GM19468 (cell line): ENCODE data around the gene SLC31A1.
"Not testable (repeated sequence)": the region's sequence is repeated elsewhere in the genome, so short reads cannot be mapped to it uniquely, and the experiment has no call there.

Source experiments
- ATAC-seq: cut with Tn5 transposase; IDR thresholded peaks from one replicate; pipeline ENCODE4 v1.9.1; 2021; ENCODE audit warnings: mild to moderate bottlenecking, moderate library complexity, moderate number of reproducible peaks; ENCODE audit not compliant: unreplicated experiment; ENCODE audit errors: extremely low read depth

The SLC31A1 gene

GRCh38 chr9:113219969-113220368 lies 1.4 kb upstream of the SLC31A1 start:
- ATAC-seq, result peak; percentile 30

- no peak for ATAC-seq
Observed at GRCh38 chr9:113220467-113221002, 809 bp upstream of the SLC31A1 start.

DNA sequence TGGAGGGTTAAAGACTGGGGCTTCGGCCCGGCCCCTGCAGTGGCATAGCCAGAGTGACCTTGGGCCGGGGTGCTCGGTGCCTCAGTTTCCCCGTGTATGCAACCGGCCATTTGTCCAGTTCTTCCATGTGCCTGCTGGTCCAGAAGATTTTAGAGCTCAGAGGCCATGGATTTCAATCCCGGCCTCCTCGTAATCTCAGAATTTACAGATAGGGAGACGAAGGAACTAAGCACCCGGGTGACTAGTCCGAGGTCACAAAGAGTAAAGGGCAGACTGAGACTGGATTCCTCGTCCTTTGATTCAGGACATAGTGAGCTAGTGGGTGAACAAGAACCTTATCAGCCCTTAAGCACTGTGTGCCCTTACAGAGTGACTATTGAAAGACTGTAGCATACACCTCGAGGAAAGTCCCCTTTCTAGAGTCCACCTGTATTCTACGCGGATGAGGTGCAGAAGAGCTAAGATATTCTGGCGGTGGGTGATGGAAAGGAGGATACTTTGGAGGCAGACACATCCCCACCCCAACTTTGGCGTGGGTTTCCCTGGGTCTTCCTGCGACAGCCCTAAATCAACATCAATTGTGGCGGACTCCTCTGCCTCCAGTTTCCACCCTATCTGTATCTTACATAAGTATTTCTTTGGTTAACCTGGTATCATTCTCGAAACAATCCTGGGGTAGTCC lies 597 bp downstream of the SLC31A1 start:
- ATAC-seq, result no peak

DNA sequence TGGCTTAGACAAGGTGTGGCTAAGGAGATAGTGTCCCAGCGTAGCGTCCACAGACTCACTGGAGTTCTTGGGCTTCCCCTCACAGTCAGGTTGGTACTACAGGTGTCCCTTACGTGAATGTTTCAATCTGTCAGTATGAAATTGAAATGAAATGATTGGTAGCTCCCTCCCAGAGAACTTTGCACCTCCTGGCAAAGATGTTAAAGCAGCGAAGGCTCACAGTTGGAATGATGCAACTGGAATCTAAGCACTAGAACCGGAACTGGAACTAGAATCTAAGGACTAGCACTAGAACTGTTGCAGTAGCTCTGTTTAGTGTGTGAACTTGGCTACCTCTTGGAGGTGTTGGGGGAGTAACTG lies 1.1 kb downstream of the SLC31A1 start:
- ATAC-seq, result no peak

- no peak for ATAC-seq
Observed at GRCh38 chr9:113223963-113224362, 2.6 kb downstream of the SLC31A1 start.

- ATAC-seq, result no peak
Observed at GRCh38 chr9:113227436-113227835, 6.1 kb downstream of the SLC31A1 start.

DNA sequence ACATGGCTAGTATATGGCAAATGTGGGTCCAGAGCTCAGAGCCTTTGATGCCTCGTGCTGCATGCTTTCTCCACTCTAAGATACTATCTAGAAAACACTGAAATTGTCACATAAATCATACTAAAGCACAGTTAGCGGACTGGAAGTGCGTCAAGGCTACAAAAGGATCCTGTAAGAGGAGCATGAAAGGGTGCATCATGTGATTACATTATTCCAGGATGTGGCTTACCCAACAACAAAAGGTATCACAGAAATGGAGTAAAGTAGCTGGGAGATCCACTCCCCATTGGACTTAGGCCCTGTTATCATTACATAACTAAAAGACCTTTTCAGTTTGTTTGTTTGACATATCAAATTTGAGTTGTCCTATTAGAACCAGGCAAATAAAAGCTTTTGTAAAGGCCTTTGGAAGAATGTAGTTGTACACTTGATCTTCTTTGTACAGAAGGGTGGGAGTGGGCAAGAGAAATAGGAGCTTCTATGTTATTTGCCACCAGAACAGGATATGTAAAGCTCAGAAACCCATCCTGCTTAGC lies 6.9 kb downstream of the SLC31A1 start:
- ATAC-seq, result no peak

GRCh38 chr9:113231701-113232100 lies 10.4 kb downstream of the SLC31A1 start:
- no peak for ATAC-seq

DNA sequence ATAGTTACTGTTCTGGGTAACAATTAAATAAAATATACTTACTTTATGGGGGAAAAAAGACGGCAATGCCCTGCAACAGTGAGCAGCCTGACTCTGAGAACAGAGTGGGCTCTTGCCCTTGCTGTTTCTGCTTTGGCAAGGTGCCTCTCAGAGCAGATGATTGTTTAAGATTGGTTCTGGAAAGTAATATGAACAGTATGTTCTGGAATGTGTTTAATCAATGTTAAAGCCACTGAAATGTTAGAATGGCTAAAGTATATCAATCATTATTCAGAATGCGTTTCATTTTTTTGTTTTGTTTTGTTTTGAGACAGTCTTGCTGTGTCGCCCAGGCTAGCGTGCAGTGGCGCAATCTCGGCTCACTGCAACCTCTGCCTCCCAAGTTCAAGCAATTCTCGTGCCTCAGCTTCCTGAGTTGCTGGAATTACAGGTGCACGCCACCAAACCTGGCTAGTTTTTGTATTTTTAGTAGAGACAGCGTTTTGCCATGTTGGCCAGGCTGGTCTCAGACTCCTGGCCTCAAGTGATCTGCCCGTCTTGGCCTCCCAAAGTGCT lies 14.4 kb downstream of the SLC31A1 start:
- ATAC-seq, result not testable (repeated sequence)

DNA sequence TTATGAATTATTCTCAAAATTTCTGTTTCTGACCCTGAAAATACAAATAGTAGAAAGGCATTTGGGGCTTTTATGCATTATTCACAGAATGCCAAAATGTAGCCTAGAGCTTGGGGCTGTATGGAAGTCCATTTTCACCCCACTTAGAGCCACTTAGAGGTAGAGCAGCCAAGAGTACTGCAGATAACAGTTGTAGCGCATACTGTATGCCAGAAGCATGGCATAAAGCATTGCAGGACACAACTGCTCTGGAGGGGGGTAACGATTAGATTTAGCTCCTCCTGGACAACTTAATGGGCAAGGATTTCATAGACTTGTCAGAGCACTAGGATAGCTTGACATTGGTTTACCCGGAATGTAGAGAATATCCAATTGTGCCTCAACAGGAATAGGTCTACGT lies 15.7 kb downstream of the SLC31A1 start:
- ATAC-seq, result no peak

GRCh38 chr9:113238202-113238858 lies 17.0 kb downstream of the SLC31A1 start:
- no peak for ATAC-seq

- no peak for ATAC-seq
Observed at GRCh38 chr9:113238859-113239232, 17.5 kb downstream of the SLC31A1 start.

- ATAC-seq, result no peak
Observed at GRCh38 chr9:113241161-113241560, 19.8 kb downstream of the SLC31A1 start.

- no peak for ATAC-seq
Observed at GRCh38 chr9:113244556-113244955, 23.2 kb downstream of the SLC31A1 start.

GRCh38 chr9:113245894-113246293 lies 24.6 kb downstream of the SLC31A1 start:
- ATAC-seq, result no peak

DNA sequence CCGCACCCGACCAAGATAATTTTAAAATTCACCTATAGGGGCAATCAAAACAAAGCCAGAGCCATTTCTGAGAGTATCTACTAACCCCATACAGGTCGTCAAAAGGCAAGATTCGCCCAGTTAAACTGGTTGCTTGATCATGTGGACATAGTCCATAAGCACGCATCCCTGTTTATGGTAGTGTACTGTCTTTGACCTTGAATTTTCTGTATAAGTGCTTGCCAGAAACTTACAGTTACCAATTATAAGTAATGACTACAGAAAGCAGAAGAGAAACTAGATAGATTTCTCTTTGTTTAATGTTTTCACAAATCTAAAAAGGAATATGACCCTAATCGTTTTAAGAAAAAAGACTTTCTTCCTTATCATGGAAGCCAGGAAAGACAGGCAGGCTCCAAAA lies 25.6 kb downstream of the SLC31A1 start:
- ATAC-seq, result no peak

- ATAC-seq, result no peak
Observed at GRCh38 chr9:113247640-113248039, 26.3 kb downstream of the SLC31A1 start.

DNA sequence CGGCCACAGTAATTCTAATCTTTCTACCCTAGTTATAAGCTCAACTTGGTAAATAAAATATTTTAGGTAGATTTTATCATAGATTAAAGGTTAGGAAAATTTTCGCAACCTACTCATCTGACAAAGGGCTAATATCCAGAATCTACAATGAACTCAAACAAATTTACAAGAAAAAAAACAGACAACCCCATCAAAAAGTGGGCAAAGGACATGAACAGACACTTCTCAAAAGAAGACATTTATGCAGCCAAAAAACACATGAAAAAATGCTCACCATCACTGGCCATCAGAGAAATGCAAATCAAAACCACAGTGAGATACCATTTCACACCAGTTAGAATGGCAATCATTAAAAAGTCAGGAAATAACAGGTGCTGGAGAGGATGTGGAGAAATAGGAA lies 28.3 kb downstream of the SLC31A1 start:
- not testable (repeated sequence) for ATAC-seq

GRCh38 chr9:113250807-113251206 lies 29.5 kb downstream of the SLC31A1 start:
- ATAC-seq, result no peak

GRCh38 chr9:113254991-113255390 lies 33.6 kb downstream of the SLC31A1 start:
- no peak for ATAC-seq

DNA sequence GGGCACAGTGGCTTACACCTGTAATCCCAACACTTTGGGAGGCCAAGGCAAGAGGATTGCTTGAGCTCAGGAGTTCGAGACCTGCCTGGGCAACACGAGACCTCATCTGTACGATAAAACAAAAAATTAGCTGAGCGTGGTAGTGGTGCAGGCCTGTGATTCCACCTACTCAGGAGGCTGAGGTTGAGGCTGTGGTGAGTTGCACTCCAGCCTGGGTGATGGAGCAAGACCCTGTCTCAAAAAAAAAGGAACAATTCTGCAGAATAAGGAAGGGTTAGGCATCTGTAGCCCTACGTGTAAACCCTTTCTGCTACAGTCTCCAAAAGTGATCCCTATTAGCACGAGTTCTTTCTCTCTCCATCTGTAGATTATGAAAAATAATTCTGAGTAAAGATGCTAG lies 34.1 kb downstream of the SLC31A1 start:
- no peak for ATAC-seq
